ENCODE results near the gene NEXMIF. TPM values are rescaled to one million over a fixed set of nuclear protein-coding genes. Genes with fewer than 3 reads are reported as not detected.
"Not testable (repeated sequence)": the region's sequence is repeated elsewhere in the genome, so short reads cannot be mapped to it uniquely, and the experiment has no call there.

NEXMIF gene
- total and polyA plus RNA-seq, 11 donors, result under 0.01 to 0.66 (median 0.24) TPM

GRCh38 chrX:74736450-74736849, 188.8 kb downstream of the NEXMIF start:
- Histone ChIP-seq H3K4me3 (no peak overlapping the region), H3K9me3 (no peaks in the 10 kb centered on the region), H3K27me3 (no peaks in the 10 kb centered on the region), H3K36me3 (no peaks in the 10 kb centered on the region), H3K27ac (no peak overlapping the region), H3K4me1 (no peaks in the 10 kb centered on the region)
- intact Hi-C loops (cut with DNase I), result no loop called here
- DNase-seq (no peak), ATAC-seq (no peak)
- TF ChIP-seq CTCF (IDR thresholded peaks at IDR 0.05) (no peak), POLR2A (IDR thresholded peaks at IDR 0.05) (no peak)
- WGBS, 4 donors, result 74 to 91% (median 85%) methylated on average over 3 of the region's 3 CpGs

- Histone ChIP-seq H3K4me1 (no peaks in the 10 kb centered on the region), H3K27me3 (peaks cover 0 to 28% (median 0%) of the 10 kb centered on the region in 9 donors), H3K27ac (no peak overlapping the region), H3K4me3 (no peak overlapping the region), H3K36me3 (no peaks in the 10 kb centered on the region), H3K9me3 (peaks cover 0 to 10% (median 0%) of the 10 kb centered on the region in 12 donors)
- no peak for DNase-seq
- whole genome bisulfite sequencing, 4 donors, result 53 to 91% (median 81%) methylated on average over 2 of the region's 2 CpGs
- TF ChIP-seq CTCF (IDR thresholded peaks at IDR 0.05), result no peak
- ATAC-seq, result no peak
- intact Hi-C loops (cut with DNase I), result no loop called here
Observed at GRCh38 chrX:74705269-74705668, 220.0 kb downstream of the NEXMIF start.

- intact Hi-C loops (cut with DNase I), result not testable (repeated sequence)
- WGBS, 4 donors, result 72 to 87% (median 81%) methylated on average over 2 of the region's 2 CpGs
Observed at GRCh38 chrX:74701343-74701742, 223.9 kb downstream of the NEXMIF start.

GRCh38 chrX:74684466-74684865, 240.8 kb downstream of the NEXMIF start:
- ATAC-seq (no peak), DNase-seq (no peak)
- peaks cover 0 to 15% (median 4%) of the 10 kb centered on the region in 12 donors for H3K9me3 ChIP-seq
- H3K4me3 ChIP-seq, result no peak overlapping the region
- intact Hi-C loops (cut with DNase I), result no loop called here
- peaks cover 0 to 3% (median 0%) of the 10 kb centered on the region in 9 donors for H3K27me3 ChIP-seq
- WGBS, 4 donors, result 25 to 67% (median 45%) methylated on average over 2 of the region's 2 CpGs
- no peaks in the 10 kb centered on the region for H3K36me3 ChIP-seq
- H3K27ac ChIP-seq, result no peak overlapping the region
- no peak for TF ChIP-seq POLR2A (IDR thresholded peaks at IDR 0.05)
- no peak for TF ChIP-seq CTCF (IDR thresholded peaks at IDR 0.05)
- H3K4me1 ChIP-seq, result no peaks in the 10 kb centered on the region

More at GRCh38 chrX:74701343-74701742, 223.9 kb downstream of the NEXMIF start:
- not testable (repeated sequence) for H3K27ac ChIP-seq, H3K4me1 ChIP-seq, ATAC-seq, H3K4me3 ChIP-seq, H3K36me3 ChIP-seq, DNase-seq
- H3K27me3 ChIP-seq, result peaks cover 0 to 11% (median 0%) of the 10 kb centered on the region in 9 donors
- peaks cover 0 to 10% (median 0%) of the 10 kb centered on the region in 12 donors for H3K9me3 ChIP-seq

Other genes with a start within 250 kb of the NEXMIF start
- gene ABCB7, start 230.8 kb upstream of the NEXMIF start, total RNA-seq, result 10 to 100 TPM; 29.3 to 58.5 (median 36.9) TPM
- gene ABCB7, start 230.8 kb upstream of the NEXMIF start, polyA plus RNA-seq, result 10 to 100 TPM; 14.4 to 24.7 TPM

Data from heart left ventricle (tissue), 16 donors.